ENCODE measurements around the gene CDKN1C. TPM values are rescaled to one million over a fixed set of nuclear protein-coding genes. Genes with fewer than 3 reads are reported as not detected.

The CDKN1C gene
- total and polyA plus RNA-seq, 12 donors, result 16.9 to 55.3 (median 26.6) TPM

DNA sequence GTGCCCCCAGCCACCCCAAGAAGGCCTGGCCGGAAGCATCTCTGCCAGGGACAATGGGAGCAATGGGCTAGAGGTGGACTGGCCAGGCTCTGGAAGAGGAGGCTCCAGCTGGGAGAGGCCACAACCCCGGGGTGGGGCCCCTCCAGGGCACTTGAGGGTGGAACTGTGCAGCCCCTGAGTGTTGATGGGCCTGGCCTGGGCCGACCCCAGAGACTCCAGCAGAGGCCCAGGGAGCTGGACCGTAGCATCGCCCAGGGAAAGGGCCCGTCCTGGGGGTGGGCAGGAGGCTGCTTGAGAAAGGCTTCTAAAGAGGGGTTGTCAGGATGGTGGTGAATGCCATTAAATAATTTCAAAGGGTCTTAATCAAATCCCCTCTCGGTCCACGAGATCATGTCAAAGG, 30.4 kb downstream of the CDKN1C start:
- DNase-seq, result no peak

DNA sequence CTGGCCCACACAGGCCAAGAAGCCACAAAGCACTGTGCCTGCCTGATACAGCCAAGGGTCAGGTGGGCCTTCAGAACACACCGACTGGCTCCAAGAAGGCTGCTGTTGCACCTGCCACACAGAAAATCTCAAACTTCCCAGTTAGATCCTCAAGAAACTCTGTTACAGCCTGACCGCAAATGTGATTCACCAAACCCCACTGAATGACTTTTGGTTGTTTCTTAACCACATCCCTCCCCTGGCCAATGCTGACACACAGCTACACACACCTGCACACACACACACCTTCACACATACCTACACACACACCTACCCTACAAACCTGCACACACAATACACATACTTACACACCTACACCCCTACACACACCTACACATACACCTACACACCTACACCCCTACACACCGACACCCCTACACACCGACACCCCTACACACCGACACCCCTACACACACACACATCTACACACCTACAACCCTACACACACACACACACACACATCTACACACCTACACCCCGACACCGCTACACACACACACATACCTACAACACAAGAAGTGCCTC, 31.5 kb downstream of the CDKN1C start:
- DNase-seq (no peak), ATAC-seq (no peak)
- Histone ChIP-seq H3K9me3 (no peaks in the 10 kb centered on the region), H3K27ac (no peak overlapping the region), H3K4me3 (no peak overlapping the region), H3K36me3 (no peaks in the 10 kb centered on the region), H3K27me3 (no peaks in the 10 kb centered on the region), H3K4me1 (no peaks in the 10 kb centered on the region)
- TF ChIP-seq, protein P1, sequence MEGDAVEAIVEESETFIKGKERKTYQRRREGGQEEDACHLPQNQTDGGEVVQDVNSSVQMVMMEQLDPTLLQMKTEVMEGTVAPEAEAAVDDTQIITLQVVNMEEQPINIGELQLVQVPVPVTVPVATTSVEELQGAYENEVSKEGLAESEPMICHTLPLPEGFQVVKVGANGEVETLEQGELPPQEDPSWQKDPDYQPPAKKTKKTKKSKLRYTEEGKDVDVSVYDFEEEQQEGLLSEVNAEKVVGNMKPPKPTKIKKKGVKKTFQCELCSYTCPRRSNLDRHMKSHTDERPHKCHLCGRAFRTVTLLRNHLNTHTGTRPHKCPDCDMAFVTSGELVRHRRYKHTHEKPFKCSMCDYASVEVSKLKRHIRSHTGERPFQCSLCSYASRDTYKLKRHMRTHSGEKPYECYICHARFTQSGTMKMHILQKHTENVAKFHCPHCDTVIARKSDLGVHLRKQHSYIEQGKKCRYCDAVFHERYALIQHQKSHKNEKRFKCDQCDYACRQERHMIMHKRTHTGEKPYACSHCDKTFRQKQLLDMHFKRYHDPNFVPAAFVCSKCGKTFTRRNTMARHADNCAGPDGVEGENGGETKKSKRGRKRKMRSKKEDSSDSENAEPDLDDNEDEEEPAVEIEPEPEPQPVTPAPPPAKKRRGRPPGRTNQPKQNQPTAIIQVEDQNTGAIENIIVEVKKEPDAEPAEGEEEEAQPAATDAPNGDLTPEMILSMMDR (IDR thresholded peaks at IDR 0.05), result no peak
- intact Hi-C loops (cut with DNase I), result no loop called here
- WGBS, 2 donors, result 82 to 97% methylated on average over 7 of the region's 7 CpGs

More for the DNA sequence above, 30.4 kb downstream of the CDKN1C start:
- Histone ChIP-seq H3K36me3 (no peaks in the 10 kb centered on the region), H3K27ac (no peak overlapping the region), H3K4me3 (no peak overlapping the region), H3K4me1 (no peaks in the 10 kb centered on the region), H3K27me3 (no peaks in the 10 kb centered on the region), H3K9me3 (no peaks in the 10 kb centered on the region)
- TF ChIP-seq, protein P1 (IDR thresholded peaks at IDR 0.05), result no peak
- intact Hi-C loops (cut with DNase I), result no loop called here
- no peak for ATAC-seq
- WGBS, 2 donors, result 91% methylated on average over 8 of the region's 8 CpGs

DNA sequence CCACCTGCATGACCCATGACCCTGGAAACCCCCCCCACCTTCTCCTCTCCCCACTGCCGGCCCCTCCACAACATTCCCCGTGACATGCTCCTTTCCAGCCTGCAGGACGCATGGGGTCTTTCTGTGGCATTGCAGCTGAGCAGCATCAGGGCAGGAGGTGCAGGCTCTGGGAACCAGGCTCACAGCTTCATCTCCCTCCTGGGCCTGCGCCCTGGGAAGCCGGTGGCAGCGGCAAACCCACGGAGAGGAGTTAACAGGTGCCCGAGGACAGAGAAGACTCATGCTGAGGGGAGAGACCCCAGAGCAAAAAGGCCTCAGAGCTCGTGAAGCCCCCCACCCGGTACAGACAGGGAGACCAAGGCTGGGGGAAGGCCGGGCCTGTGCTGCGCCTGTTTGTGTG, 32.2 kb downstream of the CDKN1C start:
- Histone ChIP-seq H3K27ac (no peak overlapping the region), H3K9me3 (no peaks in the 10 kb centered on the region), H3K27me3 (no peaks in the 10 kb centered on the region), H3K4me3 (no peak overlapping the region), H3K36me3 (no peaks in the 10 kb centered on the region), H3K4me1 (no peaks in the 10 kb centered on the region)
- TF ChIP-seq, protein P1 (IDR thresholded peaks at IDR 0.05), result no peak
- no peak for ATAC-seq
- intact Hi-C loops (cut with DNase I), result no loop called here
- no peak for DNase-seq
- 96 to 99% methylated on average over 12 of the region's 12 CpGs for WGBS, 2 donors

DNA sequence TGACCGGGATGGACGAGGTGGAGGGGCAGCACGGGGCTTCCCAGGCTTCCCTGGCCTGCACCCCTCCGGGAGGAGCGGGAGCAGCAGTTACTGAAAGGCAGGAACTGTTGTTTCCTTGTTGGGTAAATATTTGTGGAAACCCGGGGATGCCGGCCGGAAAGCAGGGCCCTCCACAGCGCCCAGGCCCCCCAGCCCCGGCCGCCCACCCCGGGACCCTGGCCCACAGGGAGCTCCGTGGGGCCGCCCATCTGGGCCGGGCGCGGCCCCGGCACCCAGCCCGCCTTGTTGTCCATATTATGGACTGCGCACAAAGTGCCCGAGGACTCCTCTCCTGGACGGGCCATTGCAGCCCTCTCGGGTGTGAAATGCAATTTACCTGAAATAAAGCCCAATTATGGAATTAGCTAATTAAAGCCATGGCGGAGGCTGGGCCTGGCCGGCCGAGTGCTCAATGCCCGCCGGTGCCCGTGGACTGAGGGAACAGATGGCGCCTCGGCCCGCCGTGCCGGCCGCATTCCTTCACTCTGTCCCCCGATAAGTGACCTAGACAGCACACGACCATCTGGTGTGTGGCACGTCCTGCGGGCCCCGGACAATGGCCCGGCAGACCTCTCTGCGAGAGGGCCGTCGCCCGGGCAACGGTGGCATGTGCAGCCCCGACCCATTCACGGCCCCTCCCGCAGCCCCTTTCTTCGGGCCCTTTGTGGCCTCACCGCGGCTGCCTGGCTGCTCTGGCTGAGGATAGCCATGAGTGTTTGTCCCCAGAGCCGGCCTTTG, 35.4 kb downstream of the CDKN1C start:
- TF ChIP-seq, protein P1 (IDR thresholded peaks at IDR 0.05), result no peak
- no peak overlapping the region for H3K4me3 ChIP-seq
- DNase-seq (no peak), ATAC-seq (no peak)
- H3K27me3 ChIP-seq, result no peaks in the 10 kb centered on the region
- intact Hi-C loops (cut with DNase I), result no loop called here
- H3K9me3 ChIP-seq, result no peaks in the 10 kb centered on the region
- 84 to 89% methylated on average over 47 to 53 of the region's 53 CpGs for WGBS, 2 donors
- no peaks in the 10 kb centered on the region for H3K4me1 ChIP-seq
- H3K27ac ChIP-seq, result no peak overlapping the region
- no peaks in the 10 kb centered on the region for H3K36me3 ChIP-seq

All from heart right ventricle (tissue), 16 donors.